Measurements from ENCODE around the gene RASAL1. TPM values are rescaled to one million over a fixed set of nuclear protein-coding genes. Genes with fewer than 3 reads are reported as not detected.

RASAL1 gene
- total and polyA plus RNA-seq, 11 donors, result not detected

- intact Hi-C loops (cut with DNase I), result no loop called here
- Histone ChIP-seq H3K9me3 (no peaks in the 10 kb centered on the region), H3K4me1 (peaks cover 0 to 26% (median 12%) of the 10 kb centered on the region in 12 donors), H3K36me3 (no peaks in the 10 kb centered on the region), H3K27ac (peak overlapping the region in 6 of 12 donors; percentile 5 to 60 (median 36)), H3K4me3 (no peak overlapping the region), H3K27me3 (peaks cover 0 to 6% (median 3%) of the 10 kb centered on the region in 9 donors)
- ATAC-seq, result no peak
- WGBS, 4 donors, result 77 to 88% (median 87%) methylated on average over 4 to 6 of the region's 6 CpGs
- TF ChIP-seq POLR2A (IDR thresholded peaks at IDR 0.05), result no peak
- no peak for TF ChIP-seq CTCF (IDR thresholded peaks at IDR 0.05)
- no peak for DNase-seq
These were observed 65.8 kb downstream of the RASAL1 start for GRCh38 chr12:113069751-113070116.

GRCh38 chr12:113069149-113069548 is 66.4 kb downstream of the RASAL1 start:
- no peak overlapping the region for H3K4me3 ChIP-seq
- TF ChIP-seq POLR2A (IDR thresholded peaks at IDR 0.05) (no peak), CTCF (IDR thresholded peaks at IDR 0.05) (no peak)
- H3K36me3 ChIP-seq, result no peaks in the 10 kb centered on the region
- 67 to 74% (median 71%) methylated on average over 5 of the region's 5 CpGs for WGBS, 4 donors
- H3K4me1 ChIP-seq, result peaks cover 0 to 26% (median 12%) of the 10 kb centered on the region in 12 donors
- H3K27me3 ChIP-seq, result peaks cover 0 to 12% (median 5%) of the 10 kb centered on the region in 9 donors
- ATAC-seq, result no peak
- peak overlapping the region in 5 of 12 donors; percentile 5 to 60 (median 16) for H3K27ac ChIP-seq
- intact Hi-C loops (cut with DNase I), result no loop called here
- H3K9me3 ChIP-seq, result no peaks in the 10 kb centered on the region
- DNase-seq, result no peak

GRCh38 chr12:113067987-113068935 is 67.3 kb downstream of the RASAL1 start:
- no peak for DNase-seq
- peaks cover 0 to 20% (median 8%) of the 10 kb centered on the region in 9 donors for H3K27me3 ChIP-seq
- intact Hi-C loops (cut with DNase I), result no loop called here

More at GRCh38 chr12:113067987-113068935, 67.3 kb downstream of the RASAL1 start:
- Histone ChIP-seq H3K36me3 (no peaks in the 10 kb centered on the region), H3K4me1 (peaks cover 0 to 26% (median 12%) of the 10 kb centered on the region in 12 donors), H3K27ac (no peak overlapping the region), H3K4me3 (no peak overlapping the region), H3K9me3 (no peaks in the 10 kb centered on the region)
- WGBS, 4 donors, result 89 to 91% (median 90%) methylated on average over 10 of the region's 10 CpGs
- TF ChIP-seq CTCF (IDR thresholded peaks at IDR 0.05) (no peak), POLR2A (IDR thresholded peaks at IDR 0.05) (no peak)
- ATAC-seq, result no peak

All from heart left ventricle (tissue), 16 donors.